Measurements from ENCODE around the gene COL17A1. TPM values are rescaled to one million over a fixed set of nuclear protein-coding genes. Genes with fewer than 3 reads are reported as not detected.

Gene COL17A1
- total RNA-seq, 1 donor from 2014 or later = 0.32 TPM

DNA sequence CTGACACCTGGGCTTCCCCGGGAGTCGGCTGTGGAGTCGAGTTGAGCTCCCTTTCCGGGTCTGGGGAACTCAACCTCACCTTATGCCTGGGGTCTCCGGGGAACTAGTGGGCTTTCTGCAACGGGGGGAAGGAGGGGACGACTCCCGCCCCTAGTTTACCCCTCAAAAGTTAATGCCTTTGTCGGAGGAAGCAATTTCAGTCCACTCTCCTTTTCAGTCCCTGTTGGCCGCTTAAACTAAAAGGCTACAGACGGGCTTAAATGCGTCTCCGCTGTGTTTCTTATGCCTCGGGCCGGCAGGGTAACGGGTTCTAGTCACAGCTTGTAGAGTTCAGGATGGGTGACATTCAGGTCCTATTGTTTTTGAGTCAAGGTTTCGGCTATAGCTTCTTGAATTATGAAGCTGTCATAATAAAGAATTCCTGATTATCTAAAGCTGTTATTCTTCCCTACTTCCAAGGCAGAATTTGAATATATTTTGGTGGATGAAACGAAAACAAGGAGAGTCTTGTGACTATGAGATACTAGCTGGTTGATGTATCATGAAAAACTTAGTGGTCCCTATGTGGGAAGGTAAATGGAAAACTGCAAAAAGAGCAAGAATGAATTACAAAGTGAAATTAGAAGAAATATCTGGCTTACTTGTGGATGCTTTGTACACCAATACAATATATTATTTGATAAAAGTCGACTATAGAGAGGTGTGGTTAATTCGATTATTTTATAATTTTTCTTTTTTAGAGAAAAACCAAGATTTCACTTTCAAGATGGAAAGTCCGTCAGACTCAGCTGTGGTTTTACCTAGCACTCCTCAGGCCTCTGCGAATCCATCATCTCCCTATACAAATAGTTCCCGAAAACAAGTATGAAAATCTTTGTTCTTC lies 36.8 kb upstream of the COL17A1 start:
- H3K4me1 ChIP-seq = peaks cover 25% of the 10 kb centered on the region
- no peaks in the 10 kb centered on the region for H3K27me3 ChIP-seq (ENCODE audit: low read depth)
- H3K4me3 ChIP-seq = peak overlapping the region; percentile 75
- no peaks in the 10 kb centered on the region for H3K9me3 ChIP-seq
- DNase-seq = no peak
- intact Hi-C loops (cut with DNase I) = no loop called here
- peak overlapping the region; percentile 99 for H3K27ac ChIP-seq
- TF ChIP-seq, protein P1, sequence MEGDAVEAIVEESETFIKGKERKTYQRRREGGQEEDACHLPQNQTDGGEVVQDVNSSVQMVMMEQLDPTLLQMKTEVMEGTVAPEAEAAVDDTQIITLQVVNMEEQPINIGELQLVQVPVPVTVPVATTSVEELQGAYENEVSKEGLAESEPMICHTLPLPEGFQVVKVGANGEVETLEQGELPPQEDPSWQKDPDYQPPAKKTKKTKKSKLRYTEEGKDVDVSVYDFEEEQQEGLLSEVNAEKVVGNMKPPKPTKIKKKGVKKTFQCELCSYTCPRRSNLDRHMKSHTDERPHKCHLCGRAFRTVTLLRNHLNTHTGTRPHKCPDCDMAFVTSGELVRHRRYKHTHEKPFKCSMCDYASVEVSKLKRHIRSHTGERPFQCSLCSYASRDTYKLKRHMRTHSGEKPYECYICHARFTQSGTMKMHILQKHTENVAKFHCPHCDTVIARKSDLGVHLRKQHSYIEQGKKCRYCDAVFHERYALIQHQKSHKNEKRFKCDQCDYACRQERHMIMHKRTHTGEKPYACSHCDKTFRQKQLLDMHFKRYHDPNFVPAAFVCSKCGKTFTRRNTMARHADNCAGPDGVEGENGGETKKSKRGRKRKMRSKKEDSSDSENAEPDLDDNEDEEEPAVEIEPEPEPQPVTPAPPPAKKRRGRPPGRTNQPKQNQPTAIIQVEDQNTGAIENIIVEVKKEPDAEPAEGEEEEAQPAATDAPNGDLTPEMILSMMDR (IDR thresholded peaks at IDR 0.05) = no peak
- H3K36me3 ChIP-seq = peaks cover 11% of the 10 kb centered on the region
- no peak for ATAC-seq

DNA sequence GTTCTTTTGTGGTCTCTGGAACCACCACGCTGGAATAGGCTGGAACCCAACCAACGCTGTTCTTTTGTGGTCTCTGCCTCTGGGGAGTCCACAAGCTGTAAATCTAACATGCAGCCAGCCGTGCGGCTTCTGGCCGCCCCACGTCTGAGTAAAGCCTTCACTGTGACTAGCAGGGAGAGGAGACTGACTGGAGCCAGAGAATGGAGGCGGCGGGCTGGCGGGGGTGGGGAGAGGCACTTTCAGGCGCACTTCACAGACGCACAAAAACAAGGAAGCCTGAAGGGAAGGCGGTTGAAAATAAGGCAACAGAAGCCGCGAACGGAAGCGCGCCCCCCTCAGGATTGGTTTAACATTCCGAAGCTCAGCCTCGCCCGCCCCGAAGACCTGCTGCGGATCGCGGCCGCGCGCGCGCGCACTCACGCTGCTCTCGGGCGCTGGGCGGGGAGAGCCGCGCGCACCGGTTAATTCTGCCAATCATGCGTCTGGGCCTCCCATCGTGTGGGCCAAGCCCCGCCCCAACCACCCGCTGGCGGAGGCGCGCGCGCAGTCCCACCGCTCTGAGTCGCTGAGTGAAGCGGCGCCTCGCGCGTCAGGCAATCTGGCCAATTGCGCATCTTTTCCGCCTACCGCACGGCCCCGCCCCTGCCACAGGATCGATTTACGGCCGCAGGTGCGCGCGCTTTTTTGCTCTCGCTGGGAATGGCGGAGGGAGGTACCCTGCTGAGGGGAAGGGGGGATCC lies 36.0 kb upstream of the COL17A1 start, which contains the start of gene SFR1:
TSS of gene SFR1 (plus strand) at position 687 of the 740 bp plus-strand sequence. CDS start at position 700, 13 bp downstream.
- Histone ChIP-seq H3K36me3 (peaks cover 8% of the 10 kb centered on the region), H3K4me1 (peaks cover 25% of the 10 kb centered on the region), H3K4me3 (peak within 1 kb of the TSS; percentile 75), H3K27me3 (ENCODE audit: low read depth) (no peaks in the 10 kb centered on the region), H3K9me3 (no peaks in the 10 kb centered on the region), H3K27ac (peak within 1 kb of the TSS; percentile 99)
- peak; percentile 93 to 98 for ATAC-seq
- TF ChIP-seq, protein P1 (IDR thresholded peaks at IDR 0.05) = peak; percentile 67
- DNase-seq = peak; percentile 99
- intact Hi-C loops (cut with DNase I) = no loop called here

DNA sequence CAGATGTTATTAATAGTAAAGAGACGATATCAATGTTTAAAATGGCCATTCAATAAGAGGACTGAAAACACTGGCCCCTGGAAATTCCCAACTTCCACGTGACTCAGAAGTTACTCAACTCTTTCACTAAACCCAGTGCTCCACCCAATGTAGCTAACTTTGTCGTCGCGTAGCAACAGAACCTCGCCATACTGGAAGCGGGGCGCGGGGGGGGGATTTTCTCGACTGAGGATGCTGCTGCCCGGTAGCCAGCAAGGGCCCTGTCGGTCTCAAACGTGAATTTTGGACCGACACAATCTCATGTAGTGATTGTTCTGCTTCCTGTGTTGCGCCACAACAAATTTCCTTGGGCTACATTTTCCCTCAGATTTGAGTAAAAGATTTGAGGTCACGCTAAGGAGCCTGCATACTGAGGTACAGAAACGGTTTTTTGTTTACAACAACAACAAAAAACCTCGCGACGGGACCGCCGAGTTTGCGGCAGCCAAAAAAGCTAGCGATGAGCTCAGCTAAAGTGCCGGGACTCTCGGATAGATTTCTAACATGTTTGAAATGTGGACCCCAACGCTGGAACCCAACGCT lies 35.3 kb upstream of the COL17A1 start:
- TF ChIP-seq, protein P1 (IDR thresholded peaks at IDR 0.05) = no peak
- Histone ChIP-seq H3K27ac (peak overlapping the region; percentile 99), H3K4me1 (peaks cover 25% of the 10 kb centered on the region), H3K4me3 (peak overlapping the region; percentile 75), H3K9me3 (no peaks in the 10 kb centered on the region), H3K36me3 (peaks cover 8% of the 10 kb centered on the region), H3K27me3 (ENCODE audit: low read depth) (no peaks in the 10 kb centered on the region)
- DNase-seq (peak; percentile 95), ATAC-seq (peak; percentile 87 to 88)
- intact Hi-C loops (cut with DNase I) = no loop called here

DNA sequence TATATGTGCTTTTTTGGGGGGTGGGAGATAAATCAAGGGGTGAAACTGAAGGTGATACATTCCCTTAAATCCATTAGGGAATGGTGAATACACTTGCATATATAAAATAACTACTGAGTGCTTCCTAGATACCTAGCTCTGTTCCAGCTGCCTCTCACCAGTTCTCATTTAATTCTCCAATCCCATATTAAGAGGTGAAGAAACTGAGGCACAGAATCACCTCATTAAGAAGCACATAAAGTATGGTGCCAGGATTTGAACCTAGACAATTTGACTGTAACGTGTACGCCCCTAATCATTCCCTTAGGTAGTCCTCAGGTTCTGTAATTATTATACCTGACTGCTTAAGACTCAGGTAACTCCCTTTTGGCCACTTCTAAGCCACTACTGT lies 34.8 kb upstream of the COL17A1 start:
- intact Hi-C loops (cut with DNase I) = no loop called here
- TF ChIP-seq, protein P1 (IDR thresholded peaks at IDR 0.05) = no peak
- peaks cover 25% of the 10 kb centered on the region for H3K4me1 ChIP-seq
- peaks cover 4% of the 10 kb centered on the region for H3K36me3 ChIP-seq
- peak overlapping the region; percentile 99 for H3K27ac ChIP-seq
- DNase-seq (no peak), ATAC-seq (no peak)
- H3K27me3 ChIP-seq (ENCODE audit: low read depth) = no peaks in the 10 kb centered on the region
- peak overlapping the region; percentile 75 for H3K4me3 ChIP-seq
- no peaks in the 10 kb centered on the region for H3K9me3 ChIP-seq

DNA sequence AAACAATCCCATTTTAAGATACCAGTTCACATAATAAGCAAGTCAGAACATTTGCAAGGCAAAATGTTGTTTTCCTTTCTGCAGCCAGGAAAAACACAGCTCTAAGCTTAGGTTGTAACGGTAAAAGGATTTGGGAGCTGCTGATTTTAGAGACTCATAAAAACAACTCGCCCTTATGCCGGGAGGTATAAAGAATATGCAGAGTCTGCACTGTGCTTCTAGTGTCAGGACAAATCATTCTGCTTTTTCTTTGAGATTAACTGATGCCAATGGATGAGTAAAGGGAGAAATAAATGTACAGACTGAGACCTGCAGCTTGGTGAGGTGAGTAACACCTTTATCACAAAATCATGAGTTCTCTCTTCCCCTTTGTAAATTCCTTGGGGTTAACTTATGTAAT lies 34.3 kb upstream of the COL17A1 start:
- H3K27ac ChIP-seq = peak overlapping the region; percentile 99
- TF ChIP-seq, protein P1 (IDR thresholded peaks at IDR 0.05) = no peak
- H3K36me3 ChIP-seq = peaks cover 4% of the 10 kb centered on the region
- intact Hi-C loops (cut with DNase I) = no loop called here
- no peak overlapping the region for H3K4me3 ChIP-seq
- H3K27me3 ChIP-seq (ENCODE audit: low read depth) = no peaks in the 10 kb centered on the region
- ATAC-seq (no peak), DNase-seq (no peak)
- H3K9me3 ChIP-seq = no peaks in the 10 kb centered on the region
- H3K4me1 ChIP-seq = peaks cover 25% of the 10 kb centered on the region

Data from lower lobe of right lung (tissue), 2 donors.